ENCODE results near the gene ITGAD.

ITGAD gene

DNA sequence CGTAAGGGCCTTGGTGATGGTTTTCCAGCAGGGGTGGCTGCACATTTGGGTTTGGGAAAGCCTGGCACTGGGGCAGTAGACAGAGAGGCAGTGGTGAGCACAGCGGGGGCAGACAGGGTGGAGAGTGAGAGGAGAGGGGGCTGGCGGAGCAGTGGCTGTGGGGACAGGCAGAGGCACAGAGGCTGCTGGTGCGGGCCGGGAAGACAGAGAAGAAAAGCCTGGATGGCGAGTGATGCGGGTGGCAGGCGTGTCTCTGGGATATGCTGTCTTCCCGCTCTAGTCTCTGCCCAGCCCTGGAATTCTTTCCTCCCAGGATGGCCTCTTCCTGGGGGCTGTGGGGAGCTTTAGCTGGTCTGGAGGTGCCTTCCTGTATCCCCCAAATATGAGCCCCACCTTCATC lies 16.9 kb downstream of the ITGAD start:
- DNase-seq = no peak
- TF ChIP-seq EZH2 (optimal IDR thresholded peaks at IDR 0.05; ENCODE audit: low read depth, low read length) (no peak), CTCF (IDR thresholded peaks at IDR 0.05; ENCODE audit: low read length) (no peak), EZH2phosphoT487 (IDR thresholded peaks at IDR 0.05; ENCODE audit: low read length) (no peak)
- no peaks in the 10 kb centered on the region for H3K9me2 ChIP-seq (replicated peaks; ENCODE audit: insufficient read depth, low read length)
- H3K9me3 ChIP-seq (replicated peaks; ENCODE audit: insufficient read depth, low read length) = no peaks in the 10 kb centered on the region
- H4K20me1 ChIP-seq (ENCODE audit: insufficient read depth, low read length) = no peaks in the 10 kb centered on the region
- H3K9ac ChIP-seq (ENCODE audit: low read length) = no peak overlapping the region
- H3K27me3 ChIP-seq (replicated peaks; ENCODE audit: insufficient read depth, low read length) = peaks cover 58% of the 10 kb centered on the region
- no peak overlapping the region for H3K27ac ChIP-seq (ENCODE audit: low read length)
- H3K36me3 ChIP-seq (replicated peaks; ENCODE audit: insufficient read depth, low read length) = no peaks in the 10 kb centered on the region
- H3K79me2 ChIP-seq (ENCODE audit: low read length) = no peaks in the 10 kb centered on the region
- no peak overlapping the region for H3K4me2 ChIP-seq (ENCODE audit: low read depth, low read length)
- H2AFZ ChIP-seq (ENCODE audit: low read length) = no peak overlapping the region
- no peak overlapping the region for H3K4me3 ChIP-seq (ENCODE audit: low read length)
- H3K4me1 ChIP-seq (ENCODE audit: low read length) = no peaks in the 10 kb centered on the region
- H3F3A ChIP-seq (ENCODE audit: insufficient read depth, low read length) = no peaks in the 10 kb centered on the region

DNA sequence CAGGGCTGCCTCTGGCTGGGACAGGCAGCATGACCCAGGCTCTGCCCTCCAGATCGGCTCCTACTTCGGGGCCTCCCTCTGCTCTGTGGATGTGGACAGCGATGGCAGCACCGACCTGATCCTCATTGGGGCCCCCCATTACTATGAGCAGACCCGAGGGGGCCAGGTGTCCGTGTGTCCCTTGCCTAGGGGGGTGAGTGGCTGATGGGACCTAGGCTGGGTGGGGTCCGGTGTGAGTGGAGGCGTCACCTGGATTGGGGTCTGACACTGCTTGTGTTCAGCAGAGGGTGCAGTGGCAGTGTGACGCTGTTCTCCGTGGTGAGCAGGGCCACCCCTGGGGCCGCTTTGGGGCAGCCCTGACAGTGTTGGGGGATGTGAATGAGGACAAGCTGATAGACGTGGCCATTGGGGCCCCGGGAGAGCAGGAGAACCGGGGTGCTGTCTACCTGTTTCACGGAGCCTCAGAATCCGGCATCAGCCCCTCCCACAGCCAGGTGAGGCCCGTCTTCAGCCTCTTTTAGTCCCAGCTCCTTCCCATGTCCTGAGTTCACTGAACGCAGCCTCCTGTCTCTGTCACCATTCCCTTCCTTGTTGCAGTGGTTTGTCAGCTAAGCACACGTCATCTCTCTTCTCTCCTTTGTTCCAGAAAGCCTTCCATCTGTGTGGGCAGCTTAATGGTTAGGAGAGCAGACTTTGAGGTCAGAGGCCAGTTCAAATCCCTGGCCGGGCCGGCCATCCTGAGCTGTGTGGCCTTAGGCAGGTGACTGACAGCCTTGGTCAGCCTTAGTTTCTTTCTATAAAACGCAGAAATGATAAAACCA lies 18.1 kb downstream of the ITGAD start:
- Histone ChIP-seq H3K4me2 (ENCODE audit: low read depth, low read length) (no peak overlapping the region), H3K9ac (ENCODE audit: low read length) (no peak overlapping the region), H3K4me3 (ENCODE audit: low read length) (no peak overlapping the region), H3K4me1 (ENCODE audit: low read length) (no peaks in the 10 kb centered on the region), H3K27me3 (replicated peaks; ENCODE audit: insufficient read depth, low read length) (peaks cover 66% of the 10 kb centered on the region), H3K36me3 (replicated peaks; ENCODE audit: insufficient read depth, low read length) (no peaks in the 10 kb centered on the region), H3K79me2 (ENCODE audit: low read length) (no peaks in the 10 kb centered on the region), H2AFZ (ENCODE audit: low read length) (no peak overlapping the region), H3K27ac (ENCODE audit: low read length) (no peak overlapping the region), H3K9me2 (replicated peaks; ENCODE audit: insufficient read depth, low read length) (no peaks in the 10 kb centered on the region), H3K9me3 (replicated peaks; ENCODE audit: insufficient read depth, low read length) (no peaks in the 10 kb centered on the region), H4K20me1 (ENCODE audit: insufficient read depth, low read length) (no peaks in the 10 kb centered on the region), H3F3A (ENCODE audit: insufficient read depth, low read length) (no peaks in the 10 kb centered on the region)
- TF ChIP-seq CTCF (IDR thresholded peaks at IDR 0.05; ENCODE audit: low read length) = no peak
- no peak for TF ChIP-seq EZH2 (optimal IDR thresholded peaks at IDR 0.05; ENCODE audit: low read depth, low read length)
- no peak for TF ChIP-seq EZH2phosphoT487 (IDR thresholded peaks at IDR 0.05; ENCODE audit: low read length)
- DNase-seq = no peak

- H3K79me2 ChIP-seq (ENCODE audit: low read length) = no peaks in the 10 kb centered on the region
- no peaks in the 10 kb centered on the region for H3K4me1 ChIP-seq (ENCODE audit: low read length)
- no peak overlapping the region for H3K27ac ChIP-seq (ENCODE audit: low read length)
- no peak overlapping the region for H2AFZ ChIP-seq (ENCODE audit: low read length)
- H3F3A ChIP-seq (ENCODE audit: insufficient read depth, low read length) = no peaks in the 10 kb centered on the region
- H3K4me2 ChIP-seq (ENCODE audit: low read depth, low read length) = no peak overlapping the region
- H3K9me3 ChIP-seq (replicated peaks; ENCODE audit: insufficient read depth, low read length) = no peaks in the 10 kb centered on the region
- no peak overlapping the region for H3K9ac ChIP-seq (ENCODE audit: low read length)
- H3K27me3 ChIP-seq (replicated peaks; ENCODE audit: insufficient read depth, low read length) = peaks cover 66% of the 10 kb centered on the region
- TF ChIP-seq EZH2phosphoT487 (IDR thresholded peaks at IDR 0.05; ENCODE audit: low read length) (no peak), EZH2 (optimal IDR thresholded peaks at IDR 0.05; ENCODE audit: low read depth, low read length) (no peak), CTCF (IDR thresholded peaks at IDR 0.05; ENCODE audit: low read length) (no peak)
- no peak for DNase-seq
- no peaks in the 10 kb centered on the region for H4K20me1 ChIP-seq (ENCODE audit: insufficient read depth, low read length)
- no peaks in the 10 kb centered on the region for H3K36me3 ChIP-seq (replicated peaks; ENCODE audit: insufficient read depth, low read length)
- no peaks in the 10 kb centered on the region for H3K9me2 ChIP-seq (replicated peaks; ENCODE audit: insufficient read depth, low read length)
- H3K4me3 ChIP-seq (ENCODE audit: low read length) = no peak overlapping the region
Observed at GRCh38 chr16:31412750-31413149, 19.6 kb downstream of the ITGAD start.
